A172 (cell line): ENCODE data around the gene SLC1A3. TPM values are rescaled to one million over a fixed set of nuclear protein-coding genes. Genes with fewer than 3 reads are reported as not detected.

ENCODE experiments used
- DNase-seq: peaks from one replicate; pipeline ENCODE4 v3.0.0-alpha.2; 2015; ENCODE audit warnings: low spot score
- total RNA-seq: library from RNA; depleted of rRNA; stranded (reverse); fragments of >200 nt; shearing (Covaris generic); gene quantifications from 2 replicates; pipeline ENCODE4 v1.2.3, GENCODE V29; 2014

Gene SLC1A3
- total RNA-seq, 1 experiment from 2014 or later: not detected

DNA sequence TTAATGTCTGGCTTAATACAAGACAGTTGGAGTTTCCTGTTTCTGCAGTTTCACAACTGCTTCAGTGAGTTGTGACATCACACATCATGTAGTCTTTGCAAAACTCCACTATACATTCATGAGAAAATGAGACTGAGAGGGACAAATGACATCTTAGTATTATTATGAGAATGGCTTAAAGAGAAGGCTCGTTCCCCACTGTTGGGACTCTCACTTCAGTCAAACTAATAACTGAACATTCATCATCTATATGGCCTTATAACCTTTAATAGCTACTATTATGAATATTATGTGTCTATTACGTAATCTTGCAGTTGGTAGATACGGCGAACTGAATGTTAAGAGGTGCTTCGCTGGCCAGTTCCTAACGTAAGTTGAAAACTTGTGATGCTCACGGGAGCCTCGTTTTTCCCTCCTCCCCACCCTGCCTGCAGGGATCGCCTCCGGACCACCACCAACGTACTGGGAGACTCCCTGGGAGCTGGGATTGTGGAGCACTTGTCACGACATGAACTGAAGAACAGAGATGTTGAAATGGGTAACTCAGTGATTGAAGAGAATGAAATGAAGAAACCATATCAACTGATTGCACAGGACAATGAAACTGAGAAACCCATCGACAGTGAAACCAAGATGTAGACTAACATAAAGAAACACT, 79.4 kb downstream of the SLC1A3 start:
- DNase-seq: no peak

DNA sequence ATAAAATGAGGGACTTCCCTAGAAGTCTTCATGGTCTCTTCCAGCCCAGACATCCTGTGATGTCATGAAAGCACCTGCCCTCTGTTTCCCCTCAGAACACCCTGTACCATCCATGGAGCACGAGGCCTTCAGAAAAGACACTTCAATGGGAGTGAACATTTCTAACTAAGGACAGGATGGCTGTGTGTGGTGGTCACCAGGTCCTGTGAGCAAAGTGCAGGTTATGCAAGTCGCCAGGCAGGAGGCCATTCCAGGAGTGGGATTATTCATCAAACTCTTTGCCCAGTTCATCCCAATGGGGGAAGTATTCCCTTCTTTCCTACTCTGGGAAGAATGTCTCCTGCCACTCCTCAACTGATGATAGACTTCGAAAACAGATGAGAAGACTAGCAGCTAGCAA, 80.5 kb downstream of the SLC1A3 start:
- no peak for DNase-seq

DNA sequence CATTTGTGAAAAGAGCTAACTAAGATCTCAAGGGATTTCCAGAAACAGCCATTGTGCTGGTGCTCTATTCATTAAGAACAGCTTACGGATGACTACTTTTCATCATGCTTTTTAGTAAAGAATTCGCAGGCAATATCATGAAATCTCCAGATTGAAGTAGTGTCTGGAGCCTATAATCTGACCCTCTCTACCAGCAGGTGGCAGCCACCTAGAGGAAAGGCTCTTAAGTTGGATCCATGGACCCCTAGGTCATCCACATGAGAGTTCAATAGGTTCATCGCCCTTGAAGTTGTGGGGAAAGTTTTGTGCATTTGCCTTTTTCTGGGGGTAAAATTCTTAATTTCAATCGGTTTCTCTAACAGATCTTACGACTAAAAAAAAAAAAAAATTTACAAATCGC, 82.3 kb downstream of the SLC1A3 start:
- peak; percentile 6 for DNase-seq

DNA sequence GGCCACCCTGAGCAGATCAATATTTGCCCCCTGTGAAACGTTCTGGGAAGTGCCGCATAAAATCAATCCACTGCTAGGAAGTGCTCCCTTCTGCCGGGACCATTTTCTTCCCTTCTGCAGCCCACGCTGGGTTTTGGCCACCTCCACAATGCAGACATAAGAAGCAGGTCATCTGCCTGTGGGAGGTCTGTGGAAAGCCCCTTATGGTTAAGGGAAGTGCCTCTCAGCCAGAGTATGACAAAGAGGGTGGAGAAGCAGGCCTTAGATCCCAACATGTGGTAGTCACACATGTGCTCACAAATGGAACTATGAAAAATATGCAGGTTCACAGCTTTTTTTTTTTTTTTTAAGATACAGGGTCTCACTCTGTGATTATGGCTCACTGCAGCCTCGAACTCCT, 82.8 kb downstream of the SLC1A3 start:
- no peak for DNase-seq

DNA sequence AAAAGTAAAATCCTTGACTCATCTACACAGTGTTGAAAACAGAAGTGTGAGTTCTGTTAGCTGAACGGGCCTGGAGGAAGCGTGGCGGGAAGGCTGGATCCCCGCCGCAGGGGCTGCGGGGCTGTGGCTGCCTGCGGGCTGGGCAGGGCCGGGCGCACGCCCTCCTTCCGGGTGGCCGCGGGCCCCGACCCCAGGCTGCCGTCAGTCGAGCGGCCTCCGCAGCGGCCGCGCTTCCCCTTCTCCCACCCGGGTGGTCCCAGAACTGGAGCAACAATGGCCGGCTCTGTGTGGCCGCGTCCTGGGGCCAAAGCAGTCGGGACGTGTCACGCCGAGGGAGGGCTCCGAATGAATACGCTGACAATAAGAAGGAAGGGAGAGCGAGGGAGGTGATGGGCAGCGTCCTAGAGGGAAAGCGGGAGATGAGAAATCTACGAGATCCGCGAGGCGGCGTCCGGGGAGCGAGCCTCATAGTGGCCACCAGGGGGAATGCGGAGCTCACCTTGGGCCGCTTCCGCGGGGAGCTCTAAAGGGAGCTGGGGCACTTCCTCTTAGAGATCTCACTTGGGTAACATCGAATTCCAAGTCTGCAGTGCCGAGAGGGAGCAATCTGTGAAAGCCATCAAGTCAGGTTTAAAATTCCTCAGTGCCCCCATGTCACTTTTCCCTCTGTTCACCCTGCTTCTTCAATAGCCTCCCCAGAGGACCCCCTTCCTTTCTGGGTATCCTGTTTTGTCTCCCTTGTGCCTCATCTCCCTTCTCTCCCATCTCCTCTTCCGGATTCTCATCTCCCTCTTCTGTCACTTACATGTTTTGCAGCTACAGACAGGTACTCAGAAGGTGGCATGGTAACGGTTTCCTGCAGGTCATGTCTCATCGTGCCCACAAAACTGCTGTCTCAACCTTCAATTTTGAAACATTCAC, 83.9 kb downstream of the SLC1A3 start:
- peak; percentile 72 for DNase-seq

DNA sequence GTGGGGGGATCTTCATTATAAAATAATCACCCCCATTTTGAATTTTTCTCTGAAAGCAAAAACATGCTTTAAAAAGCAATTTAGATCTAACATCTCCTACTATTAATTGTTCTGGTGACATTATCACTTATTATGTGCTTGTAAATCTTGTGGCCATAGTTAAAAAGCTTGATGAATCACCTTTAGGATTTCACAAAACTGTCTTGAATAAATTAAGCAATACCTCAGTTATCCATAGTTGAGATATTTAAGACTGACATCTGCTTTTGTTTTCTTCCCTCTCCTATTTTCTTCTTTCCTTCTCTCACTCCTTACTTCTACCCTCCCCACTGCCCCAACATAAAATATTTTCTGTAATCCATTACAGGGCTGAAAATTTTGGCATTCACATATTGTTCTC, 84.8 kb downstream of the SLC1A3 start:
- DNase-seq: no peak

DNA sequence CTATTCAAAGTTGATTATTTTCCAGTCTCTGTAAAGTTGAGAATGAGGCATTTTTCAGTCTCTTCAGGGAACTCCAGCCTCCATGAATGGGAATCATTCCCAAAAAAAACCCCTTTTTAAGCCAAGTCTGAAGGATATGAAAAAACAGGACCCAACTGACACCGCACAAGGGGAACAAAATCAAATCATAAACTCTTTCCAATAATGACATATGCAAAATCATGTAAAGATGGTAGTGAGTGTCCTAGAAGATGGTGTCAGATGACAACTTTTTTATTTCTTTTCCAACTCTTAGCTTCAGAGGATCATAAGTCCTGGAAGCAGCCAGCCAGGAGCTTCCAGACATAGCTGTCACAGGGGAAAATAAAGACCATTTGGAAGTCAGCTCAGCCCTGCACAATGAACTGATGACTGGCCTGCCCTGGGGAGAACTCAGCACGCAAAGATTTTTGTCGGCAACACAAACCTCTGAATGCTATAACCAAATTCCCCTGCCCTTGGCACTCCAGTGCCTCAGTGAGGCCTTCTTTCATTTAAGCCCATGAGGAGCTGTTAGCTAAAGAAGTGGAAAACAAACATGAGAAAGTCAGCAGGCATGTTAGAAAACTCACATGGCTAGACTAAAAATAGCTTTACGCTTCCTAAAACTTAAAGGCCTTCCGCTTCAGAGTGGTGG, 85.4 kb downstream of the SLC1A3 start:
- no peak for DNase-seq

DNA sequence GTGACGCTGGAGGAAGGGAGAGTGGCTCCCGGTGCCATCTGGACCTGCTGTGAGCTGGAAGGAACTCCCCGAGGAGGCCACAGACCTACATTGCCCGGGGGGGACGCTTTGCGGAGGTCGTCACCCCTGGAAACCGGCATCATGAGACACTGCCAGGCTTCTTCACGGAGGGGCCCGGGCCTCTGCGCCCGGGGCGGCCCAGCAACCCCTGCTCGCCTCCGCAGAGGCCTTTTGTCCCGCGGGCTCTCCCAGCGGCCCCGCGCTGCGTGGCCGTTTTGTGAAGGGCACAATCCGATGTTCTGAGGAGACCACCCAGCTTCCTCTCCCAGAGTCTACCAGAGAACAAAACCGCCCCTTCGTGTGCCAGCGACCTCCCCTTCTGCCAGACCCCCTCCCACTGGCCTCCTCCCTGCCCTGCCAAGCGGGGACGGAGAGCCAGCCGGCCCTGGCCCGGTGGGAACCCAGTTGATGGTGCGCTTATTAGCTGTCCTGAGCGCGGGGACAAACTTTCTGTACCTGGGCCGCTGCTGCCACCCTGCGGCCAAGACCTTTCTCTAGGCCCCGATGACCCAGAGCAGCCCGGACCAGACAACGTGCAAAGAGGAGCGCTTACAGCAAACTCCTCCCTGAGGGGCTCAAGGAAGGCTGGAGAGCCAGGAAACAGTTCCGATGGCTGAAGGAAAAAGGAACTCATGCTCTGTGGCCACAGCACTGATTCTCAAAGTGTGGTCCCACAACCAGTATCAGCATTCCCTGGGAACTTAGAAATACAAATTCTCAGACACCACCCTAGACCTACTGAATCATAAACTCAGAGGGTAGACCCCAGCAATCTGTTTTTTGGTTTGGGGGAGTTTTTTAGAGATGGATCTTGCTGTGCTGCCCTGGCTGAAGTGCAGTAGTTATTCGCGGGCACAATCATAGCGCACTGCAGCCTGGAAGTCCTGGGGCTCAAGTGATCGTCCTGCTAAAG, 86.7 kb downstream of the SLC1A3 start:
- peak; percentile 50 for DNase-seq

DNA sequence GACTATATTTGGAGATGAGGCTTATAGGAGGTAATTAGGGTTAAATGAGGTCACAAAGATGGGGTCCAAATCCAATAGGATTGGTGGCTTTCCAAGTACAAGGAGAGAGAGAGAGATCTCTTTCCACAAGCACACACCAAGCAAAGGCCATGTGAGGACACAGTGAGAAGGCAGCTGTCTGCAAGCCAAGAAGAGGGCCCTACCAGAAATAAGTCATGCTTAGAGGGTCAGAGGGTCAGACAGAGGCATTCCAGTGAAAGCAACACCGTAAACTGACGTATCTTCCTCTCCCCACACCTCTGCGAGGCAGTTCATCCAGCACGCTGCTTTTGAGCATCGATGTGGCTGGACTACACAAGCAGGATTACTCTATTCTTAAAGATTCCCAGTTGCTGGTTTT, 87.9 kb downstream of the SLC1A3 start:
- no peak for DNase-seq

DNA sequence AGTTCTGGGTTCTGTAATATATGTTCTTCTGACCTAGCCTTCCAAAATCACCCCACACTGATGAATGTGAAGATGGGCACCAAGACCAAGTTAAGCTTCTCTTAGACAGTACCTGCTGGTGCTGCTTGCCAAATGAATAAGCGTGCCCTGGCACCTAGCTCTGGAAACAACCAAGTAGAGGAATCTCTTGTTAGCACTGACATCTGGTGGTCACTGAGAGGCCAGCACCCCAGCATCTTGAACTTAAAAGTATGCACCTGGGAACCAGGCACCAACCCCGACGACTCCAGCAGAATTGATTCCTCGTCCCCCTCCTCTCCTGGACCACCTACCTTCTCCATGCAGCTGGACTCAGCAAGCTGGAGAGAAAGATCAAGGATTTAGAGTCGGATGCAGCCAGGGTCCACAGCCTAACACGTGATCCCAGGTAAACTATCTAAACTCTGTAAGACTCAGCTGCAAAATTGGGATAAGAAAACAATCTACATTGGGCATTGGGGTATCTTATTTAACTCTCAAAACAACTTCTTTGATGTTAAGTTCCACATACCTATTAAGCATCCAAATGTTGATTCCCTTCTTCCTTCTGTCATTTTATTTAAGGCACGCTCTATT, 89.8 kb downstream of the SLC1A3 start:
- DNase-seq: peak; percentile 70

DNA sequence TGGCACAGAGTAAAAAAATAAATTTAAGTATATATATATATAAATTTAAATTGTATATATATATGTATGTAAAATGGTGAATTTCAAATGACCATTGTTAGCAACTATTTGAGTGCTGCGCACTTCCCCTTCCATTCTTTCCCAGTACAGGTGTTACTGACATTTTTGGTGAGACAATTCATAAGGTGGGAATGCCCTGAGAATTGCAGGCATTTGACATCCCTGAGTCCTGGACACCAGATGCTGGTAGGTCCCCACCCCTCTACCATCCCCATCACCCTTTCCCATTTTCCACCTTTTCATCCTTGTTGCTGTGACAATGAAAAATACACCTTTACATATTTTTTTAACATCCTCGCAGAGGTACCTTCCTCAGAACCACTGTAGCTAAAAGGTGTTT, 91.6 kb downstream of the SLC1A3 start:
- DNase-seq: no peak

DNA sequence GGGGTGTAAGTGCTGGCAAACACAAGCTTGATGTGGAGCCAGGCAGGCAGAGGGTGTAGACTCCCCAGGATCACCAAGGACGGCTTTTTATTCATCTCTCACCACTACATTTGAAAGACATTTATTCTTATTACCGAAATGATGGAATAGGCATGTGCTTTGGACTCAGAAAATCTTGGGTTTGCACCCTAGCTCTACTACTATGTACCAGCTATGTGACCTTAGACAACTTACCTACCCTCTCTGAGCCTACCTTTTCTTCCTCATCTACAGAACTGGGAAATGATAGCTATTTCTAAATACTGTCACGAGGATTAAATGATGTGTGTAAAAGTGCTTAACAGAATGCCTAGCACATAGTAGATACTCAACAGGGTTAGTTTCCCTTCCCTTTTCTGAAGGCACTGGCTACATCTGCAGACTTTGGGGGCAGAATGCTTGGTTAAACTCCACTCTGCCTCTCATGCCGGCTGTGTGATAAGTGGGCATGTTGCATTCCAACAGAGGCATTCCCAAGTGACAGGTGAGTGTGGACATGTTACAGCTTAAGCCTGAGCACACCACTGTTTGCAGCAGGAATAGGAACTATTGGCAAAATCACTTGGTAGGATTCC, 94.8 kb downstream of the SLC1A3 start:
- no peak for DNase-seq

DNA sequence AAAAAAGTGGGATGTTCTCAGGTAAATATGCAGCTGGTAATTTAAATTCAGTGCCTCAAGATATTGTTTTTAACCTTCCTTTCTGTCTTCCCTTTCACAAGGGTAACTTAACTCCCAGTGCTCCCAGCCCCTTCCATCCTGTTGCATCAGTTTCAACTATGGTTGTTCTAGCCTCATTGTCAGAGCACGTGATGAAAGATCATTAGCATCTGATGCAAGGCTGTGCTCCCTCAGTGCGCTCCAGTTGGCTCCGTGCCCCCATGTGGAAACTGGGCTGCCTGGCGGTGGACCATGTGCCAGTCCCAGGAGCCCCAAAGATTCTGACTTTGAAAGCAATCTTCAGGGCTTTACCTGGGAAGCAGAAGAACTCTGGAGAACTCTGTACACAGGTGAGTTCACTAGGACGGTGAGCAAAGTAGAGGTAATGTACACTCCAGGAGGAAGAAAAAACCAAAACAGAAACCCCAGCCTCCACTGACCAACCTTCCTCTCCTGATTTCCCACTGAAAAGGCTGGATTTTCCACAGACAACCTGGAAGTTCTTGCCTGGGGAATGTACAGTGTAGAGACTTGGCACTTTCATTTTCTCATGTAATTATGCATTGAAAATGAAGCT, 96.9 kb downstream of the SLC1A3 start:
- DNase-seq: no peak

DNA sequence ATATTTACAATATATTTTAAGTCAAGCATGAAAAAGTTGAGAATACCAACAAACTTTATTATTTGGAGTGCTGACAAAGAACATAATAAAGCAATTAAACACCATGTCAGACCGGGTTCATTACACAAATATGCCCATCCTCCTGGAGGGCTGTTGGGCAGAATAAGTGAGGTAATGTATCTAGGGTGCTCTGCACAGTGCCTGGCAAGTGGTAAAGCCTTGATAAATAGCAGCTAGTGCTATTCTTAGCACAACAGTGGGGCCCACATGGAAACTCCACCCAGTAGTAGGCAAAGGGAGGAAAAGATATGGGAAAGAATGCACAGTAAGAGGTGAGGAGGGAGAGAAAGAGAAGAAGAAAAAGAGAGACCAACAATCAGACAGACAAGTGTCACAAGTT, 97.7 kb downstream of the SLC1A3 start:
- no peak for DNase-seq

DNA sequence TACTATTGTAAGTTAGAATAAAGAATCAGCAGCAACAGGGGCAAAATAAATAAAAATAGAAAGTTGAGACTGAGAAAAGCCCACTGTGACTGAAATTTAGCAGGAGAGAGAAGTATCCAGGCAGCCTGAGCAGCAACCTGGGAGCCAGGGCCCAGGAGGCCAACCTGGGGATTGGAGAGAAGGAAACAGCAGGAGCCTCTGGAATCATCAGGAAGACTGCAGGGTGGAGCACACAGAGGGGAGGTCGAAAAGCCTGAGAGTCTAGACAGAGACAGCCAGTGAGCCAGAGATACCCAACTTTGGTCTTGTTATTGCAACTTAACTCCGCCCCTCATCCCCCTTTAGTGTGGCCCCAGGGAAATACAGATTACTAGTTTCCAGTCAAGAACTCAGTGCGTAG, 98.6 kb downstream of the SLC1A3 start:
- DNase-seq: no peak

DNA sequence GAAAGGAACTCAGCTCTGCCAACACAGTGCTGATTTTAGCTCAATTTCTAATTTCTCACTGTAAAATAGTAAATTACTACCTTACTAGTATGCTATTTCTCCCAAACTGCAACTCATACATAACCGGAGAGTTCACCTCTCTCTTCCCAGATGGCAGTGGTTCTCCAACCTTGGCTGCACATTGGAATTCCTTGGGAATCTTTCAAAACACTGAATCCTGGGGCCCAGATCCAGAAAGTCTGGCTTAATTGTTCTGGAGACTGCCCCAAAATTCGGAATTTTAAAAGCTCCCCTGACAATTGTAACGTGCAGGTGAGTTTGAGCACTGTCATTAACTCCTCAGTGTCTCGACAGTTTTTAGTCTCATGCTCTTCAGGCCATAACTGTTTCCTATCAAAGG, 100.3 kb downstream of the SLC1A3 start:
- DNase-seq: no peak

DNA sequence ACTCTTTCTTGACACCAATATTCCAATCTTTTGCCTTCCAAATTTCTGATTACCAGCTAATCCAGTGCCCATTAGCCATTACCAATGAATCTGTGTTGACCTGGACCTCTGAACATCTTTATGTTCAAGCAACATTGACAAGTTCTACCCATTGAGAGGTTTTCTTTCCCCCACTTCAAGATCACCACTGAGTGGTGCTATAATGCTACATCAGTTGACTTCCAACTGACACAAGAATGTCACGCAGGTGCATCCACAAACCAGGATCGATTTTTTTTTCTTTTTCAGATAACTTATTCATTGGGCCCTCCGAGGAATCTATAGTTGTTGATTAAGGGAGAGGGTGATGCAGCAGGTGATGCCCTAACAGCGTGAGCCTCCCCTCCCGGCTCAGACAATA, 102.6 kb downstream of the SLC1A3 start:
- no peak for DNase-seq

DNA sequence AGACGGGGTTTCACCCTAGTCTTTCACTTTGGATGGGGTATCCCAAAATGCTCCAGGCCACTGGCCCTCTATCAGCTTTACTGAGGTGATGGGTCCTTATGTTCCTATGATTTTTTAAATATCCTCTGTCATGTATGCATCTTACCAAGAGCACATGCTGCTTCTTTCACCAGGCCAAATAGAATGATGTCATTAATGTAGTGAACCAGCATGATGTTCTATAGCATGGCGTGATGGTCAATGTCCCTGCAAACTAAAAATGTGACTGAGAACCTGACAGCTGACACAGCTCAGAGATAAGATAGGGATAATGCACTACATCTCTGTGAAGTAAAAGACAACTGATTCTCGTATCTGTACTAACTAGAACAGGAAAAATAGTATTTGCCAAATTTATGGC, 103.6 kb downstream of the SLC1A3 start:
- DNase-seq: no peak

DNA sequence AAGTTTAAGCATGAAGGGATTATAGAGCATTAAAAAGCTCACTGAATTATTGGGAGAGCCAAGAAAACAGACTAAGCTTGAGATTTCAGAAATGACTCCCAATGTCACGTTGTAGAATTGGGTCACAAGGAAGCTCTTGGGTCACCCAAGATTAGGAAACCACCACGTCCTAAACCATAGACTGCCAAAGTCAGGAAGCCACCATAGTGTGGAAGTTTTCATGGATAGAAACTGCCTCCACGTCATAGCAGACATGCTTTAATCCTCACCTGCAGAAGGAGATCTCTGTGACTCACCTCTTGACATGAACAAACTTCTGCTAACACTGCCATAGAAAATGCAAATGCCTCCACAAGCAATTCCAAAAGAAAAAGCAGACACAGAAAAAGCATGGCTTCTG, 106.3 kb downstream of the SLC1A3 start:
- no peak for DNase-seq

DNA sequence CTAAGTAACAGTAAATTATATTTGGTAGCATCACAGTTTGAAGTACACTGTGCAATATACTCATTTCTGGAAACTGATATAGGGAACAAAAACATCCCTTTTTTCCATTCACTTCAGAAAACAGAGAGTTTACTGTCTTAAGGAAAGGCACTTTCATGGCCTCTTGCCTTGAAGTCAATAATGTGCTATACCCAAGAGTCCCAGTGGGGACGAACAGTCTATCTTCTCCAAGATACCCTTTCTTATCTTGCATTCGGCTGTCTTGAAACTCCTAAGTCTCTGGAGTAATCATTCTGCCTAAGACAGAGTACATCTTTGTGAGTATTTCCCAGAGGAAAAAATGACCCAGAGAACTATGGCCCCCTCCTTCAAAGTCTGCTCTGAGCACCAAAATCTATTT, 107.1 kb downstream of the SLC1A3 start:
- no peak for DNase-seq
